Activated CD8-positive, alpha-beta T cell treated with anti-CD3 and anti-CD28 coated beads for 36 hours (primary cell): ENCODE data around the gene SDHA. TPM values are rescaled to one million over a fixed set of nuclear protein-coding genes. Genes with fewer than 3 reads are reported as not detected.
"Not testable (repeated sequence)": the region's sequence is repeated elsewhere in the genome, so short reads cannot be mapped to it uniquely, and the experiment has no call there.

Experiments used
- ATAC-seq: fragments of 200-7000 bp; cut with Tn5 transposase; one replicate; pipeline ENCODE4 v1.10.0; 2021; ENCODE audit warnings: mild to moderate bottlenecking, moderate library complexity
- CTCF ChIA-PET: fragments of 350-600 bp; sonication (Branson Sonifier 250); formaldehyde crosslinking; loops from one replicate; lab custom pipeline; 2021; ENCODE audit warnings: antibody characterized with exemption; lab: Charles Lee
- POLR2A ChIA-PET: fragments of 350-600 bp; sonication (Branson Sonifier 250); formaldehyde crosslinking; loops from one replicate; lab custom pipeline; 2021; ENCODE audit warnings: antibody characterized with exemption; lab: Charles Lee
- DNase-seq: peaks from one replicate; pipeline ENCODE4 v3.0.0-alpha.2; 2020
- H3K27ac Mint-ChIP-seq: one replicate; pipeline ENCODE4 v1.8.0; 2021; ENCODE audit warnings: mild to moderate bottlenecking, mixed read lengths
- H3K27me3 Mint-ChIP-seq: one replicate; pipeline ENCODE4 v1.8.0; 2021; ENCODE audit warnings: mixed read lengths
- H3K36me3 Mint-ChIP-seq: one replicate; pipeline ENCODE4 v1.8.0; 2021; ENCODE audit warnings: low read depth, mixed read lengths
- H3K4me1 Mint-ChIP-seq: one replicate; pipeline ENCODE4 v1.8.0; 2021; ENCODE audit warnings: low read depth, mixed read lengths
- H3K4me3 Mint-ChIP-seq: one replicate; pipeline ENCODE4 v1.8.0; 2021; ENCODE audit warnings: mild to moderate bottlenecking, moderate library complexity, mixed read lengths
- H3K9me3 Mint-ChIP-seq: one replicate; pipeline ENCODE4 v1.8.0; 2021; ENCODE audit warnings: mixed read lengths
- intact Hi-C: fragments of 100-400 bp; cut with micrococcal nuclease; formaldehyde crosslinking; loops from one replicate; pipeline ENCODE4 v1.10.0; 2022
- total RNA-seq, 2 experiments: library from RNA; stranded (reverse); gene quantifications; one replicate each; pipeline ENCODE4 v1.2.3, GENCODE V29; 2021
- TF ChIP-seq, protein P1 (sequence below): fragments of 200-600 bp; IDR thresholded peaks from one replicate; pipeline ENCODE4 v1.8.0; 2022; ENCODE audit warnings: antibody characterized with exemption, mild to moderate bottlenecking

SDHA gene
- total RNA-seq, 2 experiments from 2014 or later = 141 to 149 TPM

DNA sequence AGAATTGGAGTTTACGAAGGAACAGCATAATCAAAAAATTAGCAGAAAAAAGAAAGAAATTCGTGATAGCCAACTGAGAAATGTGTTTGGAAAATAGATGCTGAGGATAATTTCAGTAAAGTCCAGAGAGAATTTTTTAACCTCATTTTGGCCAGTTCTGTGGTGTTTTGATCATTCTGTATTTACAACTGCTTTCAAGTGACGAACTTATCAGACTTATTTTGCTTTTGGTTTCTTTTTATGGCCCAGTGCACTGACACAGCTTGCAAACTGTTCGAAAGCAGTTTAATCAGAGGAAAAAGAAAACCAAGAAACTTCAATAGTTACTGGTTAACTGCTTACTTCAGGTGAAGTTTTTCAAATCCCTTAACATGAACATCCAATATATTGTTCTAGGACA, 1.9 kb downstream of the SDHA start:
- H3K27ac Mint-ChIP-seq = peak overlapping the region; percentile 94
- no peaks in the 10 kb centered on the region for H3K27me3 Mint-ChIP-seq
- CTCF ChIA-PET = interaction anchor here (1.1 to 3.5 kb wide), 5 partner anchors 32 to 227 kb away, joined by 3 to 23 read pairs (median 4); partner anchors contain the start of gene PDCD6
- ATAC-seq = no peak
- TF ChIP-seq, protein P1, sequence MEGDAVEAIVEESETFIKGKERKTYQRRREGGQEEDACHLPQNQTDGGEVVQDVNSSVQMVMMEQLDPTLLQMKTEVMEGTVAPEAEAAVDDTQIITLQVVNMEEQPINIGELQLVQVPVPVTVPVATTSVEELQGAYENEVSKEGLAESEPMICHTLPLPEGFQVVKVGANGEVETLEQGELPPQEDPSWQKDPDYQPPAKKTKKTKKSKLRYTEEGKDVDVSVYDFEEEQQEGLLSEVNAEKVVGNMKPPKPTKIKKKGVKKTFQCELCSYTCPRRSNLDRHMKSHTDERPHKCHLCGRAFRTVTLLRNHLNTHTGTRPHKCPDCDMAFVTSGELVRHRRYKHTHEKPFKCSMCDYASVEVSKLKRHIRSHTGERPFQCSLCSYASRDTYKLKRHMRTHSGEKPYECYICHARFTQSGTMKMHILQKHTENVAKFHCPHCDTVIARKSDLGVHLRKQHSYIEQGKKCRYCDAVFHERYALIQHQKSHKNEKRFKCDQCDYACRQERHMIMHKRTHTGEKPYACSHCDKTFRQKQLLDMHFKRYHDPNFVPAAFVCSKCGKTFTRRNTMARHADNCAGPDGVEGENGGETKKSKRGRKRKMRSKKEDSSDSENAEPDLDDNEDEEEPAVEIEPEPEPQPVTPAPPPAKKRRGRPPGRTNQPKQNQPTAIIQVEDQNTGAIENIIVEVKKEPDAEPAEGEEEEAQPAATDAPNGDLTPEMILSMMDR = no peak
- peak; percentile 13 for DNase-seq
- intact Hi-C loops = no loop called here
- H3K4me1 Mint-ChIP-seq = peaks cover 46% of the 10 kb centered on the region
- H3K4me3 Mint-ChIP-seq = peak overlapping the region; percentile 92
- POLR2A ChIA-PET = interaction anchor here (1.5 to 1.7 kb wide), 2 partner anchors 32 to 51 kb away, joined by 6 to 11 read pairs; partner anchors contain the start of gene PDCD6
- H3K36me3 Mint-ChIP-seq = peaks cover 27% of the 10 kb centered on the region
- no peaks in the 10 kb centered on the region for H3K9me3 Mint-ChIP-seq

- H3K4me3 Mint-ChIP-seq, H3K27me3 Mint-ChIP-seq, DNase-seq, ATAC-seq, H3K9me3 Mint-ChIP-seq, CTCF ChIA-PET, intact Hi-C loops: not testable (repeated sequence)
- H3K36me3 Mint-ChIP-seq = peaks cover 30% of the 10 kb centered on the region
- peak overlapping the region; percentile 82 for H3K27ac Mint-ChIP-seq
- POLR2A ChIA-PET = interaction anchor here (1.1 kb wide), 1 partner anchor 126 kb away, joined by 3 read pairs; no protein-coding TSS in a partner anchor
- peaks cover 29% of the 10 kb centered on the region for H3K4me1 Mint-ChIP-seq
Observed at GRCh38 chr5:222951-223715, 5.0 kb downstream of the SDHA start.

- Mint-ChIP-seq H3K27ac (no peak overlapping the region), H3K4me3 (no peak overlapping the region), H3K4me1 (peaks cover 29% of the 10 kb centered on the region), H3K9me3 (no peaks in the 10 kb centered on the region), H3K27me3 (no peaks in the 10 kb centered on the region), H3K36me3 (peaks cover 31% of the 10 kb centered on the region)
- intact Hi-C loops = no loop called here
- ATAC-seq (no peak), DNase-seq (no peak)
- POLR2A ChIA-PET = no interaction called here
- CTCF ChIA-PET = no interaction called here
- TF ChIP-seq, protein P1 = no peak
Observed at GRCh38 chr5:223791-224190, 5.7 kb downstream of the SDHA start.

DNA sequence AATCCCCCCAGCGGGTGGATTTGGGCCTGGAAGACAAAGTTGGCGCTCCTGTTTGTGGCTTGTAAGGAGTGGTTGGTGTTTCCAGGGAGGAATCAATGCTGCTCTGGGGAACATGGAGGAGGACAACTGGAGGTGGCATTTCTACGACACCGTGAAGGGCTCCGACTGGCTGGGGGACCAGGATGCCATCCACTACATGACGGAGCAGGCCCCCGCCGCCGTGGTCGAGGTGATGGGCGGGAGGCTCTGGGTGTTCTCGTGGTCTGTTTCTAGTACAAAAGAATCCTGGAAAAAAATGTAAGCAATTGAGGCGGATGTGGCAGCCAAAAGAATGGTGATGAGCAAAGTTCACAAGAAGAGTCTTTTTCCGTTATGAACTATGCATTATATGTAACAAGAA, 7.2 kb downstream of the SDHA start:
- Mint-ChIP-seq H3K27me3 (no peaks in the 10 kb centered on the region), H3K27ac (peak overlapping the region; percentile 44), H3K4me3 (no peak overlapping the region), H3K9me3 (no peaks in the 10 kb centered on the region), H3K4me1 (peaks cover 27% of the 10 kb centered on the region), H3K36me3 (peaks cover 38% of the 10 kb centered on the region)
- DNase-seq = no peak
- intact Hi-C loops = no loop called here
- TF ChIP-seq, protein P1 = no peak
- ChIA-PET CTCF (no interaction called here), POLR2A (no interaction called here)
- ATAC-seq = no peak

GRCh38 chr5:227375-227774, 9.3 kb downstream of the SDHA start:
- H3K27me3 Mint-ChIP-seq, H3K27ac Mint-ChIP-seq, DNase-seq, H3K9me3 Mint-ChIP-seq, POLR2A ChIA-PET, intact Hi-C loops, CTCF ChIA-PET, H3K4me3 Mint-ChIP-seq, ATAC-seq: not testable (repeated sequence)
- Mint-ChIP-seq H3K4me1 (peaks cover 11% of the 10 kb centered on the region), H3K36me3 (peaks cover 48% of the 10 kb centered on the region)

DNA sequence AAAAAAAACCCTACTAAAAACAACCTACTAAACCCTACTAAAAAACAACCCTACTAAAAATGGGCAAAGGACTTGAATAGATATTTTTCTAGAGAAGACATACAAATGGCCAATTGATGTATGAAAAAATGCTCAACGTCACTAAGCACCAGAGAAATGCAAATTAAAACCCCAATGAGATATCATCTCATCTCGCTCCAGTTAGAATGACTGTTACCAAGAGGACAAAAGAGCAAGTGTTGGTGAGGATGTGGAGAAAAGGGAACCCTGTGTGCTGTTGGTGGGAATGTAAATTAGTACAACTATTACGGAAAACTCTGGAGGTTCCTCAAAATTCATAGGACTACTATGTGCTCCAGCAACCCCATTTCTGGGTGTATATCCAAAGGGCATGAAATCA, 10.8 kb downstream of the SDHA start:
- Mint-ChIP-seq H3K4me3 (no peak overlapping the region), H3K36me3 (peaks cover 55% of the 10 kb centered on the region), H3K4me1 (no peaks in the 10 kb centered on the region), H3K9me3 (no peaks in the 10 kb centered on the region), H3K27me3 (no peaks in the 10 kb centered on the region), H3K27ac (no peak overlapping the region)
- TF ChIP-seq, protein P1 = no peak
- DNase-seq (no peak), ATAC-seq (no peak)
- intact Hi-C loops = no loop called here
- ChIA-PET POLR2A (no interaction called here), CTCF (no interaction called here)
